ENCODE results near the gene SNED1. TPM values are rescaled to one million over a fixed set of nuclear protein-coding genes. Genes with fewer than 3 reads are reported as not detected.

SNED1 gene
- polyA plus RNA-seq, 1 donor from 2014 or later, result 0.32 TPM

GRCh38 chr2:241114836-241115235 is 116.4 kb downstream of the SNED1 start:
- no peaks in the 10 kb centered on the region for H3F3A ChIP-seq (ENCODE audit: insufficient read depth, low read length, poor library complexity, severe bottlenecking)
- H3K27me3 ChIP-seq (ENCODE audit: insufficient read depth, low read depth, low read length), result no peaks in the 10 kb centered on the region
- H3K4me3 ChIP-seq (ENCODE audit: low read length), result no peak overlapping the region
- no peak overlapping the region for H3K4me2 ChIP-seq (ENCODE audit: low read length)
- H3K9me2 ChIP-seq (ENCODE audit: insufficient read depth, low read length), result no peaks in the 10 kb centered on the region
- H2AFZ ChIP-seq (ENCODE audit: low read depth, low read length), result no peak overlapping the region
- no peak for TF ChIP-seq TAF1 (IDR thresholded peaks at IDR 0.05; ENCODE audit: low read depth)
- TF ChIP-seq, protein P1, sequence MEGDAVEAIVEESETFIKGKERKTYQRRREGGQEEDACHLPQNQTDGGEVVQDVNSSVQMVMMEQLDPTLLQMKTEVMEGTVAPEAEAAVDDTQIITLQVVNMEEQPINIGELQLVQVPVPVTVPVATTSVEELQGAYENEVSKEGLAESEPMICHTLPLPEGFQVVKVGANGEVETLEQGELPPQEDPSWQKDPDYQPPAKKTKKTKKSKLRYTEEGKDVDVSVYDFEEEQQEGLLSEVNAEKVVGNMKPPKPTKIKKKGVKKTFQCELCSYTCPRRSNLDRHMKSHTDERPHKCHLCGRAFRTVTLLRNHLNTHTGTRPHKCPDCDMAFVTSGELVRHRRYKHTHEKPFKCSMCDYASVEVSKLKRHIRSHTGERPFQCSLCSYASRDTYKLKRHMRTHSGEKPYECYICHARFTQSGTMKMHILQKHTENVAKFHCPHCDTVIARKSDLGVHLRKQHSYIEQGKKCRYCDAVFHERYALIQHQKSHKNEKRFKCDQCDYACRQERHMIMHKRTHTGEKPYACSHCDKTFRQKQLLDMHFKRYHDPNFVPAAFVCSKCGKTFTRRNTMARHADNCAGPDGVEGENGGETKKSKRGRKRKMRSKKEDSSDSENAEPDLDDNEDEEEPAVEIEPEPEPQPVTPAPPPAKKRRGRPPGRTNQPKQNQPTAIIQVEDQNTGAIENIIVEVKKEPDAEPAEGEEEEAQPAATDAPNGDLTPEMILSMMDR (IDR thresholded peaks at IDR 0.05; ENCODE audit: poor library complexity, severe bottlenecking), result no peak
- no peak for TF ChIP-seq MXI1 (conservative IDR thresholded peaks at IDR 0.05; ENCODE audit: poor library complexity, severe bottlenecking)
- TF ChIP-seq EZH2 (IDR thresholded peaks at IDR 0.05; ENCODE audit: borderline replicate concordance, insufficient read depth, low read length, poor library complexity, severe bottlenecking), result no peak
- no peak for TF ChIP-seq SMC3 (conservative IDR thresholded peaks at IDR 0.05; ENCODE audit: poor library complexity)
- TF ChIP-seq, protein P2, sequence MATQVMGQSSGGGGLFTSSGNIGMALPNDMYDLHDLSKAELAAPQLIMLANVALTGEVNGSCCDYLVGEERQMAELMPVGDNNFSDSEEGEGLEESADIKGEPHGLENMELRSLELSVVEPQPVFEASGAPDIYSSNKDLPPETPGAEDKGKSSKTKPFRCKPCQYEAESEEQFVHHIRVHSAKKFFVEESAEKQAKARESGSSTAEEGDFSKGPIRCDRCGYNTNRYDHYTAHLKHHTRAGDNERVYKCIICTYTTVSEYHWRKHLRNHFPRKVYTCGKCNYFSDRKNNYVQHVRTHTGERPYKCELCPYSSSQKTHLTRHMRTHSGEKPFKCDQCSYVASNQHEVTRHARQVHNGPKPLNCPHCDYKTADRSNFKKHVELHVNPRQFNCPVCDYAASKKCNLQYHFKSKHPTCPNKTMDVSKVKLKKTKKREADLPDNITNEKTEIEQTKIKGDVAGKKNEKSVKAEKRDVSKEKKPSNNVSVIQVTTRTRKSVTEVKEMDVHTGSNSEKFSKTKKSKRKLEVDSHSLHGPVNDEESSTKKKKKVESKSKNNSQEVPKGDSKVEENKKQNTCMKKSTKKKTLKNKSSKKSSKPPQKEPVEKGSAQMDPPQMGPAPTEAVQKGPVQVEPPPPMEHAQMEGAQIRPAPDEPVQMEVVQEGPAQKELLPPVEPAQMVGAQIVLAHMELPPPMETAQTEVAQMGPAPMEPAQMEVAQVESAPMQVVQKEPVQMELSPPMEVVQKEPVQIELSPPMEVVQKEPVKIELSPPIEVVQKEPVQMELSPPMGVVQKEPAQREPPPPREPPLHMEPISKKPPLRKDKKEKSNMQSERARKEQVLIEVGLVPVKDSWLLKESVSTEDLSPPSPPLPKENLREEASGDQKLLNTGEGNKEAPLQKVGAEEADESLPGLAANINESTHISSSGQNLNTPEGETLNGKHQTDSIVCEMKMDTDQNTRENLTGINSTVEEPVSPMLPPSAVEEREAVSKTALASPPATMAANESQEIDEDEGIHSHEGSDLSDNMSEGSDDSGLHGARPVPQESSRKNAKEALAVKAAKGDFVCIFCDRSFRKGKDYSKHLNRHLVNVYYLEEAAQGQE (IDR thresholded peaks at IDR 0.05; ENCODE audit: borderline replicate concordance), result no peak
- H3K27ac ChIP-seq (ENCODE audit: low read length), result no peak overlapping the region
- no peaks in the 10 kb centered on the region for H4K20me1 ChIP-seq (ENCODE audit: insufficient read depth)
- H3K9ac ChIP-seq (ENCODE audit: low read length), result no peak overlapping the region
- H3K79me2 ChIP-seq (replicated peaks; ENCODE audit: insufficient read depth, low read length), result no peaks in the 10 kb centered on the region
- no peaks in the 10 kb centered on the region for H3K36me3 ChIP-seq (ENCODE audit: insufficient read depth, low read length)
- H3K9me3 ChIP-seq (ENCODE audit: low read length), result no peaks in the 10 kb centered on the region

DNA sequence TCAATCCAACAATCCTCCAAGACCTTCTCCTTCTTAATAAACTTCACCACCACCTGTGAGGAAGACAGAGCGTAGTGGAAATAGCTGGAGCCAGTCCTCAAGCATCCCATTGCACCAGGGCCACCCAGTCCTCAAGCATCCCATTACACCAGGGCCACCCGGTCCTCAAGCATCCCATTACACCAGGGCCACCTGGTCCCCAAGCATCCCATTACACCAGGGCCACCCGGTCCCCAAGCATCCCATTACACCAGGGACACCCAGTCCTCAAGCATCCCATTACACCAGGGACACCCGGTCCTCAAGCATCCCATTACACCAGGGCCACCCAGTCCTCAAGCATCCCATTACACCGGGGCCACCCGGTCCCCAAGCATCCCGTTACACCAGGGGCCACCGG is 116.9 kb downstream of the SNED1 start:
- no peak overlapping the region for H2AFZ ChIP-seq (ENCODE audit: low read depth, low read length)
- H3K4me2 ChIP-seq (ENCODE audit: low read length), result no peak overlapping the region
- H3K27me3 ChIP-seq (ENCODE audit: insufficient read depth, low read depth, low read length), result no peaks in the 10 kb centered on the region
- H3K79me2 ChIP-seq (replicated peaks; ENCODE audit: insufficient read depth, low read length), result no peaks in the 10 kb centered on the region
- H3K27ac ChIP-seq (ENCODE audit: low read length), result no peak overlapping the region
- no peak overlapping the region for H3K9ac ChIP-seq (ENCODE audit: low read length)
- TF ChIP-seq POLR2AphosphoS5 (IDR thresholded peaks at IDR 0.05) (no peak), SMC3 (conservative IDR thresholded peaks at IDR 0.05; ENCODE audit: poor library complexity) (no peak), TAF1 (IDR thresholded peaks at IDR 0.05; ENCODE audit: low read depth) (no peak), EZH2 (IDR thresholded peaks at IDR 0.05; ENCODE audit: borderline replicate concordance, insufficient read depth, low read length, poor library complexity, severe bottlenecking) (no peak), RAD21 (conservative IDR thresholded peaks at IDR 0.05) (no peak), EP300 (conservative IDR thresholded peaks at IDR 0.05; ENCODE audit: poor library complexity, severe bottlenecking) (no peak), MXI1 (conservative IDR thresholded peaks at IDR 0.05; ENCODE audit: poor library complexity, severe bottlenecking) (no peak)
- TF ChIP-seq, protein P1 (IDR thresholded peaks at IDR 0.05; ENCODE audit: poor library complexity, severe bottlenecking), result no peak
- TF ChIP-seq, protein P2 (IDR thresholded peaks at IDR 0.05; ENCODE audit: borderline replicate concordance), result no peak
- no peaks in the 10 kb centered on the region for H4K20me1 ChIP-seq (ENCODE audit: insufficient read depth)
- H3K36me3 ChIP-seq (ENCODE audit: insufficient read depth, low read length), result no peaks in the 10 kb centered on the region
- H3K9me2 ChIP-seq (ENCODE audit: insufficient read depth, low read length), result no peaks in the 10 kb centered on the region
- no peaks in the 10 kb centered on the region for H3F3A ChIP-seq (ENCODE audit: insufficient read depth, low read length, poor library complexity, severe bottlenecking)
- no peak overlapping the region for H3K4me3 ChIP-seq (ENCODE audit: low read length)
- H3K9me3 ChIP-seq (ENCODE audit: low read length), result no peaks in the 10 kb centered on the region

All from neural cell (in vitro differentiated cells).